HEK293 (cell line): ENCODE data around the gene DISC1.

ENCODE experiments used
- CTCF ChIA-PET: fragments of 350-600 bp; formaldehyde crosslinking; extraction: SDS; loops from one replicate; lab custom pipeline; 2021; ENCODE audit warnings: antibody characterized with exemption; lab: Yijun Ruan, JAX
- POLR2A ChIA-PET: fragments of 300-600 bp; formaldehyde crosslinking; extraction: SDS; loops from one replicate; lab custom pipeline; 2020; ENCODE audit warnings: antibody characterized with exemption, inconsistent platforms; lab: Yijun Ruan, JAX
- H3K27ac ChIP-seq: fragments of 200-500 bp; sonication (Bioruptor generic); 2 replicates; pipeline ENCODE4 v1.5.1; 2014; ENCODE audit warnings: low read depth, low read length, control low read depth, inconsistent platforms; ENCODE audit errors: extremely low read depth
- H3K36me3 ChIP-seq, 2 experiments: fragments of 200-500 bp in 1 of 2; sonication (Bioruptor generic) in 1 of 2; 1 replicate in 1 of 2; 2 replicates in 1 of 2; pipeline ENCODE4 v1.5.1; 2014 to 2017; ENCODE audit warnings: inconsistent platforms in 2 of 2, low read length in 2 of 2; ENCODE audit not compliant: control insufficient read depth in 2 of 2, insufficient read depth in 1 of 2
- H3K4me1 ChIP-seq: fragments of 200-500 bp; sonication (Bioruptor generic); 2 replicates; pipeline ENCODE4 v1.5.1; 2014; ENCODE audit warnings: mild to moderate bottlenecking, low read length, inconsistent platforms; ENCODE audit not compliant: control insufficient read depth, insufficient read depth
- H3K4me3 ChIP-seq: 2 replicates; pipeline ENCODE4 v1.5.1; 2011; ENCODE audit warnings: low read depth, mild to moderate bottlenecking, control low read depth, low read length, moderate library complexity
- H3K9me3 ChIP-seq: fragments of 200-500 bp; sonication (Bioruptor generic); 2 replicates; pipeline ENCODE4 v1.5.1; 2014; ENCODE audit warnings: low read depth, low read length, inconsistent platforms; ENCODE audit not compliant: control insufficient read depth, insufficient read depth
- CTCF ChIP-seq: fragments of 450-650 bp; formaldehyde crosslinking; IDR thresholded peaks from 2 replicates; pipeline ENCODE4 v1.5.1; 2016; ENCODE audit warnings: missing biosample characterization, missing genetic modification characterization
- HIC1 ChIP-seq: fragments of 450-650 bp; formaldehyde crosslinking; IDR thresholded peaks from 2 replicates; pipeline ENCODE4 v1.5.1; 2016; ENCODE audit warnings: missing biosample characterization, missing genetic modification characterization
- HOXA7 ChIP-seq: sonication (generic); formaldehyde crosslinking; IDR thresholded peaks from 2 replicates; pipeline ENCODE4 v1.8.1; 2022; ENCODE audit warnings: missing genetic modification reagents, borderline replicate concordance
- INSM2 ChIP-seq: fragments of 450-650 bp; formaldehyde crosslinking; IDR thresholded peaks from 2 replicates; pipeline ENCODE4 v1.5.1; 2016; ENCODE audit warnings: missing biosample characterization, missing genetic modification characterization
- KLF1 ChIP-seq: fragments of 450-650 bp; formaldehyde crosslinking; IDR thresholded peaks from 2 replicates; pipeline ENCODE4 v1.5.1; 2016; ENCODE audit warnings: missing biosample characterization, missing genetic modification characterization
- KLF10 ChIP-seq: fragments of 450-650 bp; IDR thresholded peaks from 2 replicates; pipeline ENCODE4 v1.5.1; 2018; ENCODE audit warnings: missing biosample characterization, mild to moderate bottlenecking, missing genetic modification characterization
- OSR2 ChIP-seq: fragments of 450-650 bp; formaldehyde crosslinking; IDR thresholded peaks from 2 replicates; pipeline ENCODE4 v1.5.1; 2016; ENCODE audit warnings: missing biosample characterization, missing genetic modification characterization
- TRIM28 ChIP-seq: IDR thresholded peaks from 2 replicates; pipeline ENCODE4 v1.6.1; 2011; ENCODE audit warnings: low read length, control low read depth, borderline replicate concordance
- TSHZ1 ChIP-seq: fragments of 450-650 bp; formaldehyde crosslinking; IDR thresholded peaks from 2 replicates; pipeline ENCODE4 v1.5.1; 2016; ENCODE audit warnings: missing biosample characterization, missing genetic modification characterization, borderline replicate concordance
- ZBTB20 ChIP-seq: fragments of 450-650 bp; formaldehyde crosslinking; IDR thresholded peaks from 2 replicates; pipeline ENCODE4 v1.5.1; 2016; ENCODE audit warnings: missing biosample characterization, missing genetic modification characterization
- ZFHX2 ChIP-seq: fragments of 450-650 bp; formaldehyde crosslinking; conservative IDR thresholded peaks from 2 replicates; pipeline ENCODE4 v1.5.1; 2016; ENCODE audit warnings: missing biosample characterization, missing genetic modification characterization
- ZNF19 ChIP-seq: fragments of 450-650 bp; formaldehyde crosslinking; IDR thresholded peaks from 2 replicates; pipeline ENCODE4; 2016; ENCODE audit warnings: missing biosample characterization, missing genetic modification characterization, low read depth
- ZNF202 ChIP-seq: fragments of 450-650 bp; formaldehyde crosslinking; IDR thresholded peaks from 2 replicates; pipeline ENCODE4 v1.5.1; 2016; ENCODE audit warnings: missing biosample characterization, missing genetic modification characterization, borderline replicate concordance
- ZNF211 ChIP-seq: fragments of 450-650 bp; formaldehyde crosslinking; IDR thresholded peaks from 2 replicates; pipeline ENCODE4 v1.5.1; 2016; ENCODE audit warnings: low read depth, missing biosample characterization, missing genetic modification characterization
- ZNF214 ChIP-seq: fragments of 450-650 bp; formaldehyde crosslinking; IDR thresholded peaks from 2 replicates; pipeline ENCODE4 v1.5.1; 2017; ENCODE audit warnings: missing biosample characterization, mild to moderate bottlenecking, missing genetic modification characterization, borderline replicate concordance
- ZNF221 ChIP-seq: fragments of 450-650 bp; formaldehyde crosslinking; IDR thresholded peaks from 2 replicates; pipeline ENCODE4 v1.5.1; 2017; ENCODE audit warnings: missing biosample characterization, missing genetic modification characterization, borderline replicate concordance
- ZNF239 ChIP-seq: fragments of 450-650 bp; formaldehyde crosslinking; IDR thresholded peaks from 2 replicates; pipeline ENCODE4 v1.5.1; 2016; ENCODE audit warnings: missing biosample characterization, missing genetic modification characterization
- ZNF404 ChIP-seq: fragments of 450-650 bp; formaldehyde crosslinking; IDR thresholded peaks from 2 replicates; pipeline ENCODE4 v1.5.1; 2017; ENCODE audit warnings: missing biosample characterization, missing genetic modification characterization
- ZNF473 ChIP-seq: fragments of 450-650 bp; formaldehyde crosslinking; IDR thresholded peaks from 2 replicates; pipeline ENCODE4 v1.5.1; 2017; ENCODE audit warnings: missing biosample characterization, missing genetic modification characterization
- ZNF544 ChIP-seq: fragments of 450-650 bp; formaldehyde crosslinking; IDR thresholded peaks from 2 replicates; pipeline ENCODE4 v1.5.0; 2017; ENCODE audit warnings: missing biosample characterization, missing genetic modification characterization
- ZNF548 ChIP-seq: fragments of 450-650 bp; formaldehyde crosslinking; IDR thresholded peaks from 2 replicates; pipeline ENCODE4 v1.5.1; 2016; ENCODE audit warnings: missing biosample characterization, missing genetic modification characterization
- ZNF571 ChIP-seq: fragments of 450-650 bp; formaldehyde crosslinking; IDR thresholded peaks from 2 replicates; pipeline ENCODE4 v1.5.0; 2017; ENCODE audit warnings: missing biosample characterization, missing genetic modification characterization
- ZNF768 ChIP-seq: fragments of 450-650 bp; formaldehyde crosslinking; IDR thresholded peaks from 2 replicates; pipeline ENCODE4 v1.5.1; 2018; ENCODE audit warnings: missing biosample characterization, mild to moderate bottlenecking, missing genetic modification characterization

DISC1 gene

GRCh38 chr1:231814521-231814920 is 187.9 kb downstream of the DISC1 start (continued):
- TF ChIP-seq INSM2 = no peak
- TF ChIP-seq, all 188 proteins: peak for 0

- Histone ChIP-seq H3K9me3 (no peaks in the 10 kb centered on the region), H3K36me3 (no peaks in the 10 kb centered on the region), H3K4me1 (no peaks in the 10 kb centered on the region), H3K27ac (no peak overlapping the region), H3K4me3 (no peak overlapping the region)
- TF ChIP-seq ZNF211 (tag by site-specific recombination) = no peak
- no peak for TF ChIP-seq TSHZ1
- TF ChIP-seq ZNF404 (tag by site-specific recombination) = no peak
- no peak for TF ChIP-seq CTCF
- TF ChIP-seq TRIM28 = no peak
- POLR2A ChIA-PET = no interaction called here
- CTCF ChIA-PET = interaction anchor here (1.7 to 4.7 kb wide), 3 partner anchors 10 to 61 kb away, joined by 4 to 27 read pairs (median 8); no protein-coding TSS in a partner anchor
These were observed 191.2 kb downstream of the DISC1 start for GRCh38 chr1:231817801-231818200.

- H3K9me3 ChIP-seq = no peaks in the 10 kb centered on the region
- POLR2A ChIA-PET = no interaction called here
- H3K27ac ChIP-seq = no peak overlapping the region
- CTCF ChIA-PET = interaction anchor here (1.5 to 4.7 kb wide), 4 partner anchors 9 to 62 kb away, joined by 4 to 27 read pairs (median 6); no protein-coding TSS in a partner anchor
- no peak overlapping the region for H3K4me3 ChIP-seq
- TF ChIP-seq ZNF202 (tag by site-specific recombination) = no peak
- no peak for TF ChIP-seq ZNF571 (tag by site-specific recombination)
- TF ChIP-seq ZNF239 (tag by site-specific recombination) = no peak
- no peak for TF ChIP-seq ZNF544 (tag by site-specific recombination)
- TF ChIP-seq OSR2 (tag by site-specific recombination) = no peak
- TF ChIP-seq ZNF214 (tag by site-specific recombination) = no peak
- no peak for TF ChIP-seq KLF10
- no peak for TF ChIP-seq ZNF221
- H3K36me3 ChIP-seq = no peaks in the 10 kb centered on the region
- no peaks in the 10 kb centered on the region for H3K4me1 ChIP-seq
These were observed 191.7 kb downstream of the DISC1 start for GRCh38 chr1:231818337-231818736.

- H3K36me3 ChIP-seq = no peaks in the 10 kb centered on the region
- ChIA-PET CTCF (interaction anchor here (1.7 kb wide), 1 partner anchor 15 kb away, joined by 6 read pairs; no protein-coding TSS in a partner anchor), POLR2A (no interaction called here)
- H3K4me3 ChIP-seq = no peak overlapping the region
- H3K9me3 ChIP-seq = no peaks in the 10 kb centered on the region
- no peaks in the 10 kb centered on the region for H3K4me1 ChIP-seq
- no peak overlapping the region for H3K27ac ChIP-seq
- TF ChIP-seq ZNF548 (tag by site-specific recombination) (no peak), KLF1 (tag by site-specific recombination) (no peak), ZNF19 (no peak), HOXA7 (CRISPR knock-in tag) (no peak), ZBTB20 (tag by site-specific recombination) (no peak), ZNF473 (tag by site-specific recombination) (no peak), HIC1 (tag by site-specific recombination) (no peak), ZNF768 (no peak), ZFHX2 (tag by site-specific recombination) (no peak)
These were observed 194.7 kb downstream of the DISC1 start for GRCh38 chr1:231821281-231821680.
